Thoracic aorta (tissue), 2 donors: ENCODE results near the gene DCANP1. TPM values are rescaled to one million over a fixed set of nuclear protein-coding genes. Genes with fewer than 3 reads are reported as not detected.

ENCODE experiments used
- ATAC-seq: fragments of 150-250 bp; one replicate; pipeline ENCODE4 v1.8.0; 2017; ENCODE audit warnings: low read depth; ENCODE audit not compliant: insufficient number of reproducible peaks, low FRiP score
- DNase-seq: peaks from one replicate; pipeline ENCODE4 v3.0.0-alpha.2; 2020; ENCODE audit warnings: low spot score
- H3K27ac ChIP-seq, 2 donors: fragments of 200-600 bp; sonication (generic); 1 replicate in 1 of 2; 2 replicates in 1 of 2; pipeline ENCODE4 v1.5.1; 2016; ENCODE audit warnings: mild to moderate bottlenecking in 2 of 2, moderate library complexity in 2 of 2
- H3K27me3 ChIP-seq: fragments of 200-600 bp; sonication (generic); replicated peaks from 2 replicates; pipeline ENCODE4 v1.6.0; 2016; ENCODE audit warnings: mild to moderate bottlenecking; ENCODE audit not compliant: insufficient read depth
- H3K36me3 ChIP-seq: fragments of 200-600 bp; sonication (generic); one replicate; pipeline ENCODE4 v1.5.1; 2016
- H3K4me1 ChIP-seq, 2 donors: fragments of 200-600 bp; sonication (generic); 1 replicate in 1 of 2; 2 replicates in 1 of 2; pipeline versions ENCODE4 v1.5.1 to v1.6.0; 2016; ENCODE audit warnings: low read depth in 2 of 2, mild to moderate bottlenecking in 1 of 2; ENCODE audit not compliant: control insufficient read depth in 1 of 2
- H3K4me3 ChIP-seq: fragments of 200-600 bp; sonication (generic); 2 replicates; pipeline ENCODE4 v1.5.1; 2016; ENCODE audit warnings: mild to moderate bottlenecking
- H3K9me3 ChIP-seq: fragments of 200-600 bp; sonication (generic); 2 replicates; pipeline ENCODE4 v1.5.1; 2016
- total RNA-seq, 2 donors: library from RNA; depleted of rRNA; stranded (reverse); fragments of >200 nt; gene quantifications; one replicate each; pipeline versions ENCODE4 v1.1.0 to v1.2.3, GENCODE V29; 2016
- TF ChIP-seq, protein P1 (sequence below): fragments of 200-600 bp; sonication (generic); IDR thresholded peaks from one replicate; pipeline ENCODE4 v1.5.1; 2019; ENCODE audit warnings: antibody characterized with exemption

The DCANP1 gene
- total RNA-seq, 2 donors from 2014 or later = not detected

DNA sequence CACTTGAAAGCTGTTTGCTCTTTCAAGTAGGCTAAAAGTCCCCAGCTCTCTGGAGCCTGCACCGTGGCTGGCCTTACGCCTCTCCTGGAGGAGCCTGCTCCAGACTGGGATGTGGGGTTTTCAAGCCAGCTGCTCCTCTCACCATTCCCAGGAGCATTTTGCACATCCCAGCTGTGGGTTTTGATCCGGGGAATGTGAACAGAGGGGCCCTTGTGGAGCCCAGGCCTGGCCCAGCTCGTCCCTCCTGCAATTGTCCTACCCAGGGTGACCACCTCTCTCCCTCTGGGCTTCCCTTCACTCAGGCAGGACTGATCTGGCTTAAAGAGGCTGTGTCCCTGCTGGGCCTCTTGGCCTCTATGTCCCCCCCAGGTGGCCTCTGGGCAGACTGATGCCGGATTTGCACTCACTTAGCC, 37.5 kb upstream of the DCANP1 start:
- DNase-seq (no peak), ATAC-seq (no peak)
- H3K27me3 ChIP-seq = peaks cover 6% of the 10 kb centered on the region

DNA sequence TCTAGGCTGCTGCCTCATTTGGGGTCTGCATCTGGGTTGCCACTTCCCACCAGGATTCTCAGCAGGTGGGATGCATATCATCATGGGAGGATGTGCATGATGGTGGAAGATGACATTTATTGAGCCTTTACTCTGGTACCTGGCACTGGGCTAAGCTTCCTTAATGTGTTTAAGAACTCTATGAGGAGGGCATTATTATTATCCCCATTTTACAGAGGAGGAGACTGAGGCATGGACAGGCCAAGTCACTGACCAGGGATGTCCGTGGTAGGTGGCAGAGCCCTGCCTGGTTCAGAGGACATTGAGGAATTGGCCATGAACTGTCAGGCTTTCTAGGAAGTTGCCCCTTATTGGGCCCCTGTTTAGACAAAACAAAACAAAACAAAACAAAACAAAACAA, 36.1 kb upstream of the DCANP1 start:
- Histone ChIP-seq H3K9me3 (no peaks in the 10 kb centered on the region), H3K36me3 (no peaks in the 10 kb centered on the region), H3K4me1 (peaks cover 0 to 5% of the 10 kb centered on the region in 2 donors), H3K27me3 (peaks cover 6% of the 10 kb centered on the region), H3K27ac (no peak overlapping the region), H3K4me3 (no peak overlapping the region)
- TF ChIP-seq, protein P1, sequence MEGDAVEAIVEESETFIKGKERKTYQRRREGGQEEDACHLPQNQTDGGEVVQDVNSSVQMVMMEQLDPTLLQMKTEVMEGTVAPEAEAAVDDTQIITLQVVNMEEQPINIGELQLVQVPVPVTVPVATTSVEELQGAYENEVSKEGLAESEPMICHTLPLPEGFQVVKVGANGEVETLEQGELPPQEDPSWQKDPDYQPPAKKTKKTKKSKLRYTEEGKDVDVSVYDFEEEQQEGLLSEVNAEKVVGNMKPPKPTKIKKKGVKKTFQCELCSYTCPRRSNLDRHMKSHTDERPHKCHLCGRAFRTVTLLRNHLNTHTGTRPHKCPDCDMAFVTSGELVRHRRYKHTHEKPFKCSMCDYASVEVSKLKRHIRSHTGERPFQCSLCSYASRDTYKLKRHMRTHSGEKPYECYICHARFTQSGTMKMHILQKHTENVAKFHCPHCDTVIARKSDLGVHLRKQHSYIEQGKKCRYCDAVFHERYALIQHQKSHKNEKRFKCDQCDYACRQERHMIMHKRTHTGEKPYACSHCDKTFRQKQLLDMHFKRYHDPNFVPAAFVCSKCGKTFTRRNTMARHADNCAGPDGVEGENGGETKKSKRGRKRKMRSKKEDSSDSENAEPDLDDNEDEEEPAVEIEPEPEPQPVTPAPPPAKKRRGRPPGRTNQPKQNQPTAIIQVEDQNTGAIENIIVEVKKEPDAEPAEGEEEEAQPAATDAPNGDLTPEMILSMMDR = no peak
- ATAC-seq = no peak
- no peak for DNase-seq

More for the DNA sequence above, 37.5 kb upstream of the DCANP1 start:
- TF ChIP-seq, protein P1 = no peak
- H3K36me3 ChIP-seq = no peaks in the 10 kb centered on the region
- H3K27ac ChIP-seq = no peak overlapping the region
- H3K4me3 ChIP-seq = no peak overlapping the region
- no peaks in the 10 kb centered on the region for H3K9me3 ChIP-seq
- peaks cover 5 to 20% of the 10 kb centered on the region in 2 donors for H3K4me1 ChIP-seq

DNA sequence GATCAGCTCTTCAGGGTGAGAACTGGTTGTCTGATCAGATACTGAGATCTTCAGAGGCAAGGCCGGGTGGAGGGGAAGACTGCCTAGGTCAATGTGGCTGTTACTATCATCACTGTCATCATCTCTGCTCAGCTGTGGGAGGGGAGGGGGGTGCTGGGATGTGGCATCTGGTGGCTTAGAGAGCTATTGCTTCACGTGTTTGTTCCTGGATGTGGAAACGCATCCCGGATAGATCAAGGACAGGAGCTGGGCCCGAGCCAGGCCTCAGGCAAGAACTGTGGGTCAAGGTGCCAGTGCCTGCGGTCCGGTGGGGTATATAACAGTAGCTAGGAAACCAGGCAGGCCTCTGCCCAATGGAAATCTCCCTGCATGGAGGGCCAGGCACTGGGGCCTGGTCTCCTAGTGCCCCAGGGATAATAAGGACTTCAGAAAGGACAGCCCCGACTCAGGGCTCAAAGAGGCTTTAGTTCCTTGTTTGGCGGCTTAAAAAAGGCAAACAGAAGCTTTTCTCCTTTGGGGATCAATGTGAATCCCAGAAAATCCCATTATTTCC, 35.3 kb upstream of the DCANP1 start:
- H3K9me3 ChIP-seq = no peaks in the 10 kb centered on the region
- no peak overlapping the region for H3K27ac ChIP-seq
- no peak overlapping the region for H3K4me3 ChIP-seq
- peaks cover 4% of the 10 kb centered on the region for H3K27me3 ChIP-seq
- TF ChIP-seq, protein P1 = no peak
- no peaks in the 10 kb centered on the region for H3K4me1 ChIP-seq
- DNase-seq (no peak), ATAC-seq (no peak)
- no peaks in the 10 kb centered on the region for H3K36me3 ChIP-seq

DNA sequence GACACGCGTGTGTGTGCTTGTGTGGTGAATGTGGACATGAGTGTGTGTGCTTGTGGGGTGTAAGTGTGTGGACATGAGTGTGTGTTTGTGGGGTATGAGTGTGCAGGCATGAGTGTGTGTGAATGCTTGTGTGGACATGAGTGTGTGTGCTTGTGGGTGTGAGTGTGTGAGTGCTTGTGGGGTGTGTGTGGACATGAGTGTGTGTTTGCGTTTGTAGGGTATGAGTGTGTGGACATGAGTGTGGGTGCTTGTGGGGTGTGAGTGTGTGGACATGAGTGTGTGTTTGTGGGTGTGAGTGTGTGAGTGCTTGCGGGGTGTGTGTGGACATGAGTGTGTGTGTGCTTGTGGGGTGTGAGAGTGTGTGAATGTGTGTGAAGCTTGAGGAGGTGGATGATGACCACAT, 34.8 kb upstream of the DCANP1 start:
- H3K4me3 ChIP-seq = no peak overlapping the region
- no peaks in the 10 kb centered on the region for H3K4me1 ChIP-seq
- no peaks in the 10 kb centered on the region for H3K36me3 ChIP-seq
- H3K27me3 ChIP-seq = no peaks in the 10 kb centered on the region
- no peaks in the 10 kb centered on the region for H3K9me3 ChIP-seq
- ATAC-seq (no peak), DNase-seq (no peak)
- TF ChIP-seq, protein P1 = no peak
- H3K27ac ChIP-seq = no peak overlapping the region

DNA sequence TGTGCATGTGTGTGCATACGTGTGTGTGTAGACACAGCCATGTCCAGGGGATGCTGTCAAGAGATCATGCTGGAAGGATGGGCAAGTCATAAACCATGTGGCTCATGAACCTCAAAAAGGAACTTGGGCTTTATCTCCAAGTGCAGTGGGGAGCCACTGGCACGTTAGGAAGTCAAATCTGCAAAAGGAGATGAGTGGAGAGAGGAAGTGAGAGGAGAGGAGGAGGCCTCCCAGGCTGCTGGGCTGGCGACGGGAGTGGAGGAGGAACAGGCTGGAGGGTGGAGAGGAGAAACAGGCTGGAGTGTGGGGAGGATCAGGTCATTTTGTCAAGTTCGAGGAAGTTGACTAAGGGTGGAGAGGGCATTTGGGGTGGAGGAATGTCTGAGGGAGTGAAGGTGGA, 34.2 kb upstream of the DCANP1 start:
- Histone ChIP-seq H3K4me1 (no peaks in the 10 kb centered on the region), H3K9me3 (no peaks in the 10 kb centered on the region), H3K27ac (no peak overlapping the region), H3K4me3 (no peak overlapping the region), H3K27me3 (no peaks in the 10 kb centered on the region), H3K36me3 (no peaks in the 10 kb centered on the region)
- no peak for DNase-seq
- TF ChIP-seq, protein P1 = no peak
- ATAC-seq = no peak
